GM12892 (cell line): ENCODE data around the gene VWC2.

ENCODE experiments used
- POLR2A ChIP-seq: IDR thresholded peaks from 2 replicates; pipeline ENCODE4 v1.6.1; 2011; ENCODE audit warnings: low read depth, low read length, control low read depth
- POLR2AphosphoS5 ChIP-seq: IDR thresholded peaks from 2 replicates; pipeline ENCODE4 v1.6.1; 2011; ENCODE audit warnings: low read depth, low read length, control low read depth
- TAF1 ChIP-seq: IDR thresholded peaks from 2 replicates; pipeline ENCODE4 v1.6.1; 2011; ENCODE audit warnings: low read depth, mild to moderate bottlenecking, control low read depth, low read length, borderline replicate concordance

DNA sequence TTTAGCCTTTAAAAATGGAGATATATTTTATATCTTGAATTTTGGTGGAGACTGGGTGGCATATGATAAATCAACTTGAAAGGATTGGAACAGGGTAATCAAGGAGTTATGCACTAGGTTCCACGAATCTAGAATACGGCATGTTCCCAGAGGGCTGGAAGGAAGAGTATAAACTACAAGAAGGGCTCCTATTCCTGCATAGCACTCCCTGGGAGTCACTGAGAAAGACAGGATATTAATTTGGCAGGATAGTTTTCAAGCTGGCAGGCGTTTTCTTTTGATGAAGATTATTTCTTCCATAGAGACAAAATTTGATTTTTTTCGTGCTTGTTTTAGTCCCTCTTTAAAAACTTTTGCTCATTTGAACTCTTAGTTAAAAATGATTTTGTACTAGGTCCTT lies 119.7 kb downstream of the VWC2 start:
- TF ChIP-seq POLR2AphosphoS5 (no peak), POLR2A (no peak), TAF1 (no peak)
